Measurements from ENCODE around the gene ABCC3.
"Not testable (repeated sequence)": the region's sequence is repeated elsewhere in the genome, so short reads cannot be mapped to it uniquely, and the experiment has no call there.

Gene ABCC3

GRCh38 chr17:50715471-50715870, 80.8 kb downstream of the ABCC3 start:
- DNase-seq = no peak

GRCh38 chr17:50719144-50719923, 84.7 kb downstream of the ABCC3 start, which contains the start of gene LUC7L3:
Gene LUC7L3 (plus strand): TSS chr17:50719603. CDS start chr17:50719733, 130 bp downstream.
- DNase-seq = peak; percentile 97

- peak; percentile 31 for DNase-seq
Measured at GRCh38 chr17:50719924-50720794, 85.5 kb downstream of the ABCC3 start.

- DNase-seq = no peak
Measured at GRCh38 chr17:50721194-50722010, 86.7 kb downstream of the ABCC3 start.

GRCh38 chr17:50722746-50723145, 88.1 kb downstream of the ABCC3 start:
- DNase-seq = no peak

- not testable (repeated sequence) for DNase-seq
Measured at GRCh38 chr17:50724622-50725021, 89.9 kb downstream of the ABCC3 start.

GRCh38 chr17:50725769-50726655, 91.3 kb downstream of the ABCC3 start:
- no peak for DNase-seq

- no peak for DNase-seq
Measured at GRCh38 chr17:50728112-50728429, 93.4 kb downstream of the ABCC3 start.

GRCh38 chr17:50728881-50729765, 94.4 kb downstream of the ABCC3 start:
- DNase-seq = no peak

GRCh38 chr17:50731575-50732460, 97.1 kb downstream of the ABCC3 start:
- DNase-seq = no peak

- DNase-seq = no peak
Measured at GRCh38 chr17:50735287-50735686, 100.6 kb downstream of the ABCC3 start.

GRCh38 chr17:50737118-50737698, 102.5 kb downstream of the ABCC3 start:
- no peak for DNase-seq

GRCh38 chr17:50739098-50739497, 104.4 kb downstream of the ABCC3 start:
- DNase-seq = no peak

Measured in NCI-H510A treated with DMSO at 0.1 percent for 48 hours (cell line).